Epithelial cell of proximal tubule (primary cell): Measurements from ENCODE around the gene DACT2. TPM values are rescaled to one million over a fixed set of nuclear protein-coding genes. Genes with fewer than 3 reads are reported as not detected.

Source experiments
- DNase-seq: peaks from one replicate; pipeline ENCODE4 v3.0.0-alpha.2; 2011; ENCODE audit warnings: low read depth
- H3K4me3 ChIP-seq: 2 replicates; pipeline ENCODE4 v1.5.1; 2011; ENCODE audit warnings: low read depth, mild to moderate bottlenecking, low read length
- CTCF ChIP-seq: conservative IDR thresholded peaks from 2 replicates; pipeline ENCODE4 v1.5.1; 2012; ENCODE audit warnings: low read depth, mild to moderate bottlenecking, low read length
- total RNA-seq: library from RNA; depleted of rRNA; stranded (reverse); fragments of >200 nt; gene quantifications from 2 replicates; pipeline ENCODE4 v1.2.3, GENCODE V29; 2015

The DACT2 gene
- total RNA-seq, 1 donor from 2014 or later: 0.23 TPM

GRCh38 chr6:168349718-168350210, 30.2 kb upstream of the DACT2 start:
- no peak for DNase-seq
- H3K4me3 ChIP-seq: no peak overlapping the region
- no peak for TF ChIP-seq CTCF

GRCh38 chr6:168348186-168348585, 28.6 kb upstream of the DACT2 start:
- DNase-seq: no peak
- no peak for TF ChIP-seq CTCF
- H3K4me3 ChIP-seq: no peak overlapping the region

- no peak overlapping the region for H3K4me3 ChIP-seq
- no peak for TF ChIP-seq CTCF
- no peak for DNase-seq
These were observed 28.0 kb upstream of the DACT2 start for GRCh38 chr6:168347615-168348014.

GRCh38 chr6:168347053-168347452, 27.5 kb upstream of the DACT2 start:
- TF ChIP-seq CTCF: no peak
- no peak for DNase-seq
- H3K4me3 ChIP-seq: no peak overlapping the region

GRCh38 chr6:168345896-168346754, 26.5 kb upstream of the DACT2 start:
- TF ChIP-seq CTCF: no peak

GRCh38 chr6:168345266-168345665, 25.7 kb upstream of the DACT2 start:
- no peak overlapping the region for H3K4me3 ChIP-seq
- no peak for TF ChIP-seq CTCF
- DNase-seq: no peak

More at GRCh38 chr6:168345896-168346754, 26.5 kb upstream of the DACT2 start:
- H3K4me3 ChIP-seq: no peak overlapping the region
- no peak for DNase-seq

GRCh38 chr6:168344338-168344737, 24.8 kb upstream of the DACT2 start:
- DNase-seq: no peak
- TF ChIP-seq CTCF: no peak

More at GRCh38 chr6:168344338-168344737, 24.8 kb upstream of the DACT2 start:
- no peak overlapping the region for H3K4me3 ChIP-seq
